WTC11 (cell line): ENCODE measurements around the gene PHAF1. TPM values are rescaled to one million over a fixed set of nuclear protein-coding genes. Genes with fewer than 3 reads are reported as not detected.

Experiments used
- ATAC-seq: fragments of 200-7000 bp; cut with Tn5 transposase; 2 replicates; pipeline ENCODE4 v1.10.0; 2021; ENCODE audit warnings: mild to moderate bottlenecking, moderate library complexity
- CTCF ChIA-PET: fragments of 300-600 bp; sonication (Branson Sonifier 250); formaldehyde crosslinking; loops from one replicate; lab custom pipeline; 2021; ENCODE audit warnings: antibody characterized with exemption; lab: Charles Lee
- POLR2A ChIA-PET: fragments of 350-600 bp; sonication (Branson Sonifier 250); formaldehyde crosslinking; loops from one replicate; lab custom pipeline; 2021; ENCODE audit warnings: antibody characterized with exemption; lab: Charles Lee
- DNase-seq: peaks from one replicate; pipeline ENCODE4 v3.0.0; 2021; ENCODE audit warnings: low spot score
- H3K27ac Mint-ChIP-seq: 2 replicates; pipeline ENCODE4 v1.8.0; 2021; ENCODE audit warnings: mixed read lengths
- H3K27me3 Mint-ChIP-seq: 2 replicates; pipeline ENCODE4 v1.8.0; 2021; ENCODE audit warnings: low read depth, mild to moderate bottlenecking, moderate library complexity, mixed read lengths
- H3K36me3 Mint-ChIP-seq: 2 replicates; pipeline ENCODE4 v1.8.0; 2021; ENCODE audit warnings: mixed read lengths
- H3K4me1 Mint-ChIP-seq: 2 replicates; pipeline ENCODE4 v1.8.0; 2022; ENCODE audit warnings: mixed read lengths
- H3K4me3 Mint-ChIP-seq: 2 replicates; pipeline ENCODE4 v1.8.0; 2021; ENCODE audit warnings: mild to moderate bottlenecking, moderate library complexity, mixed read lengths
- H3K9me3 Mint-ChIP-seq: 2 replicates; pipeline ENCODE4 v1.8.0; 2021; ENCODE audit warnings: mixed read lengths
- ARID4B ChIP-seq: sonication (generic); formaldehyde crosslinking; IDR thresholded peaks from 2 replicates; pipeline ENCODE4 v1.8.0; 2023; ENCODE audit warnings: missing genetic modification reagents, mild to moderate bottlenecking, borderline replicate concordance
- CBFB ChIP-seq: sonication (generic); formaldehyde crosslinking; IDR thresholded peaks from 2 replicates; pipeline ENCODE4 v1.8.1; 2022; ENCODE audit warnings: mild to moderate bottlenecking, low read depth, missing genetic modification reagents
- CREM ChIP-seq: sonication (generic); formaldehyde crosslinking; IDR thresholded peaks from 2 replicates; pipeline ENCODE4 v1.8.1; 2022; ENCODE audit warnings: mild to moderate bottlenecking, missing genetic modification reagents, moderate library complexity
- E2F4 ChIP-seq: sonication (generic); formaldehyde crosslinking; IDR thresholded peaks from 2 replicates; pipeline ENCODE4 v1.8.1; 2022; ENCODE audit warnings: low read depth, mild to moderate bottlenecking, moderate library complexity, missing genetic modification reagents, borderline replicate concordance
- ELF4 ChIP-seq: sonication (generic); formaldehyde crosslinking; IDR thresholded peaks from 2 replicates; pipeline ENCODE4 v1.8.1; 2022; ENCODE audit warnings: low read depth, mild to moderate bottlenecking, moderate library complexity, missing genetic modification reagents
- FOXK1 ChIP-seq: sonication (generic); formaldehyde crosslinking; IDR thresholded peaks from 2 replicates; pipeline ENCODE4 v1.8.0; 2022; ENCODE audit warnings: mild to moderate bottlenecking, moderate library complexity, missing genetic modification reagents
- GABPB1 ChIP-seq: sonication (generic); formaldehyde crosslinking; IDR thresholded peaks from 2 replicates; pipeline ENCODE4 v1.8.1; 2023; ENCODE audit warnings: mild to moderate bottlenecking, missing genetic modification reagents
- HMGA2 ChIP-seq: fragments of 250-450 bp; sonication (Bioruptor Pico); IDR thresholded peaks from 2 replicates; pipeline ENCODE4 v1.4.0; 2021; ENCODE audit warnings: mild to moderate bottlenecking, moderate library complexity
- HMGXB4 ChIP-seq: sonication (generic); formaldehyde crosslinking; IDR thresholded peaks from 2 replicates; pipeline ENCODE4 v1.8.1; 2023; ENCODE audit warnings: mild to moderate bottlenecking, moderate library complexity, missing genetic modification reagents
- KAT7 ChIP-seq: sonication (generic); formaldehyde crosslinking; IDR thresholded peaks from 2 replicates; pipeline ENCODE4 v1.8.1; 2023; ENCODE audit warnings: missing genetic modification reagents, mild to moderate bottlenecking, borderline replicate concordance
- MYBL2 ChIP-seq: sonication (generic); formaldehyde crosslinking; IDR thresholded peaks from 2 replicates; pipeline ENCODE4 v1.8.1; 2023; ENCODE audit warnings: mild to moderate bottlenecking, moderate library complexity, missing genetic modification reagents
- PRDM15 ChIP-seq: sonication (generic); formaldehyde crosslinking; IDR thresholded peaks from 2 replicates; pipeline ENCODE4 v1.8.0; 2022; ENCODE audit warnings: missing genetic modification reagents
- SOX15 ChIP-seq: fragments of 250-450 bp; sonication (Bioruptor Pico); IDR thresholded peaks from 2 replicates; pipeline ENCODE4 v1.9.0; 2021; ENCODE audit warnings: mild to moderate bottlenecking
- SP1 ChIP-seq: sonication (generic); formaldehyde crosslinking; conservative IDR thresholded peaks from 2 replicates; pipeline ENCODE4 v1.8.1; 2022; ENCODE audit warnings: missing genetic modification reagents
- STAT6 ChIP-seq: sonication (generic); formaldehyde crosslinking; conservative IDR thresholded peaks from 2 replicates; pipeline ENCODE4 v1.8.1; 2023; ENCODE audit warnings: mild to moderate bottlenecking, low read depth, missing genetic modification reagents, moderate library complexity
- TP53 ChIP-seq: sonication (generic); formaldehyde crosslinking; IDR thresholded peaks from 2 replicates; pipeline ENCODE4 v1.8.1; 2023; ENCODE audit warnings: mild to moderate bottlenecking, missing genetic modification reagents
- ZNF138 ChIP-seq: sonication (generic); formaldehyde crosslinking; conservative IDR thresholded peaks from 2 replicates; pipeline ENCODE4 v1.8.1; 2022; ENCODE audit warnings: mild to moderate bottlenecking, moderate library complexity, missing genetic modification reagents
- ZNF263 ChIP-seq: sonication (generic); formaldehyde crosslinking; IDR thresholded peaks from 2 replicates; pipeline ENCODE4 v1.8.1; 2022; ENCODE audit warnings: low read depth, mild to moderate bottlenecking, moderate library complexity, missing genetic modification reagents
- ZNF423 ChIP-seq: fragments of 250-450 bp; sonication (Bioruptor Pico); IDR thresholded peaks from 2 replicates; pipeline ENCODE4 v2.1.2; 2022; ENCODE audit warnings: mild to moderate bottlenecking, moderate library complexity
- total RNA-seq: library from RNA; stranded (reverse); gene quantifications from 3 replicates; pipeline ENCODE4 v1.2.3, GENCODE V29; 2021

The PHAF1 gene
- total RNA-seq, 1 experiment from 2014 or later = 18.8 TPM

- TF ChIP-seq ZNF138 (CRISPR knock-in tag) = no peak
These were observed 39.7 kb downstream of the PHAF1 start (continued) for GRCh38 chr16:67149276-67150046.

GRCh38 chr16:67150047-67150832 is 40.5 kb downstream of the PHAF1 start:
- ATAC-seq (peak; percentile 67), DNase-seq (peak; percentile 86)
- no peaks in the 10 kb centered on the region for H3K9me3 Mint-ChIP-seq
- peaks cover 12% of the 10 kb centered on the region for H3K36me3 Mint-ChIP-seq
- no peak overlapping the region for H3K27ac Mint-ChIP-seq
- H3K4me1 Mint-ChIP-seq = peaks cover 8% of the 10 kb centered on the region
- H3K27me3 Mint-ChIP-seq = peaks cover 51% of the 10 kb centered on the region
- CTCF ChIA-PET = interaction anchor here (0.5 to 15.3 kb wide), 21 partner anchors 9 to 240 kb away, joined by 3 to 386 read pairs (median 5); partner anchors contain the start of genes CES3, ELMO3, FBXL8 and FHOD1
- peak overlapping the region; percentile 75 for H3K4me3 Mint-ChIP-seq
- POLR2A ChIA-PET = interaction anchor here (0.9 to 1.1 kb wide), 2 partner anchors 20 to 35 kb away, joined by 3 to 4 read pairs; partner anchors contain the start of gene NOL3
- TF ChIP-seq KAT7 = no peak
- no peak for TF ChIP-seq ZNF423
- TF ChIP-seq CREM (CRISPR knock-in tag) = peak; percentile 12; the same call in 1 of the 2 replicates
- TF ChIP-seq ZNF138 (CRISPR knock-in tag) = 0 out of 2 replicates have a peak, but pooled peaks have one; percentile 55
- TF ChIP-seq TP53 (CRISPR knock-in tag) = peak; percentile 79; the same call in 1 of the 2 replicates
- TF ChIP-seq MYBL2 = peak; percentile 92; the same call in 1 of the 2 replicates
- 0 out of 2 replicates have a peak, but pooled peaks have one; percentile 55 for TF ChIP-seq ZNF263
- TF ChIP-seq SP1 (CRISPR knock-in tag) = peak; percentile 50
- no peak for TF ChIP-seq STAT6 (CRISPR knock-in tag)
- TF ChIP-seq PRDM15 (CRISPR knock-in tag) = peak; percentile 38; the same call in 1 of the 2 replicates
- no peak for TF ChIP-seq SOX15 (CRISPR knock-in tag)
- no peak for TF ChIP-seq E2F4 (CRISPR knock-in tag)
- 0 out of 2 replicates have a peak, but pooled peaks have one; percentile 17 for TF ChIP-seq FOXK1
- TF ChIP-seq HMGXB4 (CRISPR knock-in tag) = peak; percentile 90
- TF ChIP-seq ARID4B = peak; percentile 28; the same call in 1 of the 2 replicates
- 0 out of 2 replicates have a peak, but pooled peaks have one; percentile 64 for TF ChIP-seq ELF4 (CRISPR knock-in tag)
- 0 out of 2 replicates have a peak, but pooled peaks have one; percentile 69 for TF ChIP-seq CBFB (CRISPR knock-in tag)
- TF ChIP-seq GABPB1 = no peak
- no peak for TF ChIP-seq HMGA2
